ENCODE measurements around the gene DLG2.
"Not testable (repeated sequence)": the region's sequence is repeated elsewhere in the genome, so short reads cannot be mapped to it uniquely, and the experiment has no call there.

Gene DLG2

GRCh38 chr11:85627332-85627997, at the start of gene DLG2:
Gene DLG2, minus strand, starts transcription at chr11:85627344.
- H3K4me3 ChIP-seq (replicated peaks in 1 of 2; ENCODE audit: low read depth in 2 of 2, low read length in 2 of 2): peak within 1 kb of the TSS; percentile 66 to 85
- TF ChIP-seq, protein P1, sequence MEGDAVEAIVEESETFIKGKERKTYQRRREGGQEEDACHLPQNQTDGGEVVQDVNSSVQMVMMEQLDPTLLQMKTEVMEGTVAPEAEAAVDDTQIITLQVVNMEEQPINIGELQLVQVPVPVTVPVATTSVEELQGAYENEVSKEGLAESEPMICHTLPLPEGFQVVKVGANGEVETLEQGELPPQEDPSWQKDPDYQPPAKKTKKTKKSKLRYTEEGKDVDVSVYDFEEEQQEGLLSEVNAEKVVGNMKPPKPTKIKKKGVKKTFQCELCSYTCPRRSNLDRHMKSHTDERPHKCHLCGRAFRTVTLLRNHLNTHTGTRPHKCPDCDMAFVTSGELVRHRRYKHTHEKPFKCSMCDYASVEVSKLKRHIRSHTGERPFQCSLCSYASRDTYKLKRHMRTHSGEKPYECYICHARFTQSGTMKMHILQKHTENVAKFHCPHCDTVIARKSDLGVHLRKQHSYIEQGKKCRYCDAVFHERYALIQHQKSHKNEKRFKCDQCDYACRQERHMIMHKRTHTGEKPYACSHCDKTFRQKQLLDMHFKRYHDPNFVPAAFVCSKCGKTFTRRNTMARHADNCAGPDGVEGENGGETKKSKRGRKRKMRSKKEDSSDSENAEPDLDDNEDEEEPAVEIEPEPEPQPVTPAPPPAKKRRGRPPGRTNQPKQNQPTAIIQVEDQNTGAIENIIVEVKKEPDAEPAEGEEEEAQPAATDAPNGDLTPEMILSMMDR (IDR thresholded peaks at IDR 0.05; ENCODE audit: low read depth, low read length): no peak
- peak; percentile 33 to 54 for DNase-seq (ENCODE audit: low read depth in 2 of 2)

- H3K4me3 ChIP-seq (replicated peaks in 1 of 2; ENCODE audit: low read depth in 2 of 2, low read length in 2 of 2): no peak overlapping the region
- TF ChIP-seq, protein P1 (IDR thresholded peaks at IDR 0.05; ENCODE audit: low read depth, low read length): no peak
- DNase-seq (ENCODE audit: low read depth in 2 of 2): no peak
Observed at GRCh38 chr11:85673393-85673792, 46.2 kb upstream of the DLG2 start.

DNA sequence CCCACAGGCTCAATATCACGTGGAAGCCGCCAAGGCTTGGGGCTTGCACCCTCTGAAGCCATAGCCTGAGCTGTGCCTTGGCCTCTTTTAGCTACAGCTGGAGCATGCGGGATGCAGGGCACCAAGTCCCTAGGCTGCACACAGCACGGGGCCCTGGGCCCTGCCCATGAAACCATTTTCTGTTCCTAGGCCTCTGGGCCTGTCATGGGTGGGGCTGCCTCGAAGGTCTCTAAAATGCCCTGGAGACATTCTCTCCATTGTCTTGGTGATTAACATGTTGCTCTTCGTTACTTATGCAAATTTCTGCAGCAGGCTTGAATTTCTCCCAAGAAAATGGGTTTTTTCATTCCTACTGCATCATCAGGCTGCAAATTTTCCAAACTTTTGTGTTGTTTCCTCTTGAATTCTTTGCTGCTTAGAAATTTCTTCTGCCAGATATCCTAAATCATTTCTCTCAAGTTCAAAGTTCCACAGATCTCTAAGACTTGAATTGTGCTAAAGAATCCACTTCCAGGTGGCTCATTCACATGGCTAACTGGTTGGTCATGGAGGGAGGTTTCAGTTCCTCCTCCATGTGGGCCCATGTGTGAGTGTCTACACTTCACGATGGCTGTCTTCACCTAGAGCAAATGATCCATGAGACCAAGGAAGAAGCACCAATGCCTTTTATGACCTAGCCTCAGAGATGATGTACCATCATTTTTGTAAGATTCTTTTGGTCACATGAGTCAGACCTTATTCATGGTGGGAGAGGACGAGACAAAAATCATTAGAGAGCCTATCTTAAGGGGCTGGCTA, 45.2 kb upstream of the DLG2 start:
- TF ChIP-seq, protein P1 (IDR thresholded peaks at IDR 0.05; ENCODE audit: low read depth, low read length): no peak
- DNase-seq (ENCODE audit: low read depth in 2 of 2): no peak
- no peak overlapping the region for H3K4me3 ChIP-seq (replicated peaks in 1 of 2; ENCODE audit: low read depth in 2 of 2, low read length in 2 of 2)

DNA sequence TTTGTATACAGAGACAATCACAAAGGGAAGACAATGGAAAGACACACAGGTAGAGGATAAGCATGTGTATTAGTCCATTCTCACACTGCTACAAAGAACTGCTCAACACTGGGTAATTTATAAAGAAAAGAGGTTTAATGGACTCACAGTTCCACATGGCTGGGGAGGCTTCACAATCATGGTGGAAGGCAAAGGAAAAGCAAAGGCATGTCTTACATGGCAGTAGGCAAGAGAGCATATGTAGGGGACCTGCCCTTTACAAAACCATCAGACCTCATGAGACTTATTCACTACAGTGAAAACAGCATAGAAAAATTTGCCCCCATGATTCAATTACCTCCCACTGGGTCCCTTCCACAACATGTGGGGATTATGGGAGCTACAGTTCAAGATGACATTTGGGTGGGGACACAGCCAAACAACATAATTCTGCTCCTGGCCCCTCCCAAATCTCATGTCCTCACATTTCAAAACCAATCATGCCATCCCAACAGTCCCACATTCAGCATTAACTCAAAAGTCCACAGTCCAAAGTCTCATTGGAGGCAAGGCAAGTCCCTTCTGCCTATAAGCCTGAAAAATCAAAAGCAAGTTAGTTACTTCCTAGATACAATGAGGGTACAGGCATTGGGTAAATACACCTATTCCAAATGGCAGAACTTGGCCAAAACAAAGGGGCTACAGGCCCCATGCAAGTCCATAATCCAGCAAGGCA, 44.0 kb upstream of the DLG2 start:
- DNase-seq (ENCODE audit: low read depth in 2 of 2); H3K4me3 ChIP-seq (replicated peaks in 1 of 2; ENCODE audit: low read depth in 2 of 2, low read length in 2 of 2): not testable (repeated sequence)

DNA sequence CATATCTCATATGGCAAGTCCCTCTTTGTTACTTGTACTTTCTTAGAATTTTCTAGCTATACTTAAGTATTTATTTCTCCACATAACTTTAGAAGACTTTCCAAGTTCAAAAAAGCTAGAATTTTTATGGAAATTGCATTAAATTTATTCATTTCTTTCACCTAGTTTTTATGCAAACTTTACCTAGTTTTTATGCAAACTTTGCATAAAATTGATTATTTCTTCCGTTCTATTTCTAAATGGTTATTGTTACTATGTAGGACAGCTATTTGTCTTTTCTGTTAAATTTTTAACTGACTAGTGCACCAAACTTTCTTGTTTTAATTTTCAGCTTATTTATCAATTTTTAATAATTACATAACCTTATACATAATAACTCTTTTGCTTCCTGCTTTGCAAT, 41.0 kb upstream of the DLG2 start:
- no peak overlapping the region for H3K4me3 ChIP-seq (replicated peaks in 1 of 2; ENCODE audit: low read depth in 2 of 2, low read length in 2 of 2)
- TF ChIP-seq, protein P1 (IDR thresholded peaks at IDR 0.05; ENCODE audit: low read depth, low read length): no peak
- DNase-seq (ENCODE audit: low read depth in 2 of 2): no peak

- H3K4me3 ChIP-seq (replicated peaks in 1 of 2; ENCODE audit: low read depth in 2 of 2, low read length in 2 of 2): no peak overlapping the region
- TF ChIP-seq, protein P1 (IDR thresholded peaks at IDR 0.05; ENCODE audit: low read depth, low read length): no peak
- no peak for DNase-seq (ENCODE audit: low read depth in 2 of 2)
Observed at GRCh38 chr11:85666687-85667086, 39.5 kb upstream of the DLG2 start.

GRCh38 chr11:85665733-85666132, 38.6 kb upstream of the DLG2 start:
- H3K4me3 ChIP-seq (replicated peaks in 1 of 2; ENCODE audit: low read depth in 2 of 2, low read length in 2 of 2): no peak overlapping the region
- DNase-seq (ENCODE audit: low read depth in 2 of 2): no peak
- TF ChIP-seq, protein P1 (IDR thresholded peaks at IDR 0.05; ENCODE audit: low read depth, low read length): no peak
